Gastroesophageal sphincter (tissue), 4 donors: Measurements from ENCODE around the gene BTBD9. TPM values are rescaled to one million over a fixed set of nuclear protein-coding genes. Genes with fewer than 3 reads are reported as not detected.
A peak's percentile ranks its signal among the peaks of the same experiment; 100 is the strongest.

Experiments used
- ATAC-seq: fragments of 150-250 bp; one replicate; pipeline ENCODE4 v1.9.1; 2016; ENCODE audit warnings: mild to moderate bottlenecking, moderate library complexity
- H3K27ac ChIP-seq, 4 donors: fragments of 200-600 bp; sonication (generic) in 3 of 4; 1 replicate in 3 of 4; 2 replicates in 1 of 4; pipeline ENCODE4 v1.5.1; 2016 to 2019
- H3K27me3 ChIP-seq: fragments of 200-600 bp; sonication (generic); one replicate; pipeline ENCODE4 v1.5.1; 2019
- H3K36me3 ChIP-seq, 2 donors: fragments of 200-600 bp; sonication (generic); one replicate each; pipeline ENCODE4 v1.5.1; 2019; ENCODE audit warnings: control low read depth in 1 of 2
- H3K4me1 ChIP-seq, 3 donors: fragments of 200-600 bp; sonication (generic); 1 replicate in 2 of 3; 2 replicates in 1 of 3; pipeline ENCODE4 v1.5.1; 2016 to 2019; ENCODE audit warnings: control low read depth in 2 of 3
- H3K4me3 ChIP-seq, 2 donors: fragments of 200-600 bp; sonication (generic); one replicate each; pipeline ENCODE4 v1.5.1; 2019; ENCODE audit warnings: mild to moderate bottlenecking in 1 of 2, moderate library complexity in 1 of 2
- H3K9me3 ChIP-seq, 3 donors: fragments of 200-600 bp; sonication (generic); one replicate each; pipeline ENCODE4 v1.5.1; 2017 to 2019; ENCODE audit warnings: control low read depth in 2 of 3
- CTCF ChIP-seq, 4 experiments: fragments of 200-600 bp in 2 of 4; fragments of 450-650 bp in 2 of 4; sonication (generic) in 1 of 4; IDR thresholded peaks; one replicate each; pipeline ENCODE4 v1.5.1; 2017 to 2019; ENCODE audit warnings: antibody characterized with exemption in 4 of 4, mild to moderate bottlenecking in 2 of 4, moderate library complexity in 2 of 4
- EP300 ChIP-seq: sonication (generic); formaldehyde crosslinking; IDR thresholded peaks from one replicate; pipeline ENCODE4 v1.6.1; 2017; ENCODE audit warnings: antibody characterized with exemption, mild to moderate bottlenecking
- POLR2A ChIP-seq, 2 donors: fragments of 450-650 bp; IDR thresholded peaks; one replicate each; pipeline ENCODE4 v1.6.1; 2017; ENCODE audit warnings: antibody characterized with exemption in 2 of 2, mild to moderate bottlenecking in 2 of 2, moderate library complexity in 1 of 2
- POLR2AphosphoS5 ChIP-seq: sonication (generic); formaldehyde crosslinking; IDR thresholded peaks from one replicate; pipeline ENCODE4 v1.6.1; 2017; ENCODE audit warnings: antibody characterized with exemption
- WGBS, 2 donors: methylation state at CpG; one replicate each; pipeline ENCODE4 v1.1.5; 2018; ENCODE audit warnings: low coverage in 1 of 2; 5-methylcytosine and 5-hydroxymethylcytosine counted together
- total RNA-seq, 4 donors: library from RNA; depleted of rRNA; stranded (reverse); fragments of >200 nt; gene quantifications; one replicate each; pipeline ENCODE4 v1.1.0, GENCODE V29; 2016

BTBD9 gene
- total RNA-seq, 4 donors from 2014 or later = 11.3 to 18.9 (median 13.8) TPM

GRCh38 chr6:38527371-38527770 lies 112.4 kb downstream of the BTBD9 start:
- no peaks in the 10 kb centered on the region for H3K27me3 ChIP-seq
- peaks cover 0 to 8% (median 0%) of the 10 kb centered on the region in 3 donors for H3K9me3 ChIP-seq
- H3K27ac ChIP-seq = no peak overlapping the region
- no peak for TF ChIP-seq CTCF (IDR thresholded peaks at IDR 0.05)
- H3K4me1 ChIP-seq = peaks cover 0 to 5% (median 0%) of the 10 kb centered on the region in 3 donors
- 100% methylated on average over 1 of the region's 1 CpG; no CpG with 5 or more reads in 1 of the 2 donors for WGBS, 2 donors
- H3K4me3 ChIP-seq = no peak overlapping the region
- no peak for ATAC-seq
- H3K36me3 ChIP-seq = peaks cover 0 to 14% of the 10 kb centered on the region in 2 donors

- no peak for TF ChIP-seq POLR2AphosphoS5
- TF ChIP-seq EP300 = no peak
- no peak for TF ChIP-seq CTCF (IDR thresholded peaks at IDR 0.05)
- no peak for TF ChIP-seq POLR2A (IDR thresholded peaks at IDR 0.05)
- H3K4me3 ChIP-seq = no peak overlapping the region
- H3K27me3 ChIP-seq = no peaks in the 10 kb centered on the region
- peaks cover 0 to 13% of the 10 kb centered on the region in 2 donors for H3K36me3 ChIP-seq
- no peak for ATAC-seq
- WGBS, 2 donors = no CpG with 5 or more reads among the region's 2 CpGs
- H3K27ac ChIP-seq = no peak overlapping the region
- H3K4me1 ChIP-seq = peaks cover 0 to 11% (median 0%) of the 10 kb centered on the region in 3 donors
- H3K9me3 ChIP-seq = peaks cover 0 to 8% (median 0%) of the 10 kb centered on the region in 3 donors
These were observed 113.8 kb downstream of the BTBD9 start for GRCh38 chr6:38525888-38526287.

- Histone ChIP-seq H3K4me3 (no peak overlapping the region), H3K36me3 (peaks cover 0 to 13% of the 10 kb centered on the region in 2 donors), H3K9me3 (peaks cover 0 to 8% (median 0%) of the 10 kb centered on the region in 3 donors), H3K4me1 (peaks cover 0 to 11% (median 0%) of the 10 kb centered on the region in 3 donors), H3K27ac (no peak overlapping the region), H3K27me3 (no peaks in the 10 kb centered on the region)
- TF ChIP-seq POLR2A (IDR thresholded peaks at IDR 0.05) = no peak
- no peak for TF ChIP-seq CTCF (IDR thresholded peaks at IDR 0.05)
- no peak for TF ChIP-seq EP300
- WGBS, 2 donors = 89 to 96% methylated on average over 2 to 3 of the region's 3 CpGs
- no peak for ATAC-seq
These were observed 115.1 kb downstream of the BTBD9 start for GRCh38 chr6:38524436-38525145.

GRCh38 chr6:38522322-38522721 lies 117.4 kb downstream of the BTBD9 start:
- TF ChIP-seq POLR2A (IDR thresholded peaks at IDR 0.05) (no peak), CTCF (IDR thresholded peaks at IDR 0.05) (no peak), POLR2AphosphoS5 (no peak), EP300 (no peak)
- Histone ChIP-seq H3K36me3 (peaks cover 0 to 5% of the 10 kb centered on the region in 2 donors), H3K4me1 (peaks cover 0 to 13% (median under 1%) of the 10 kb centered on the region in 3 donors), H3K27me3 (no peaks in the 10 kb centered on the region), H3K4me3 (no peak overlapping the region), H3K27ac (peak overlapping the region in 1 of 4 donors; percentile 63), H3K9me3 (peaks cover 0 to 8% (median 0%) of the 10 kb centered on the region in 3 donors)
- ATAC-seq = peak; percentile 62
- 6 to 16% methylated on average over 2 of the region's 2 CpGs for WGBS, 2 donors
